ENCODE data around the gene LSG1. TPM values are rescaled to one million over a fixed set of nuclear protein-coding genes. Genes with fewer than 3 reads are reported as not detected.

The LSG1 gene
- total RNA-seq, 4 donors from 2014 or later: 19.9 to 35.0 (median 32.6) TPM

DNA sequence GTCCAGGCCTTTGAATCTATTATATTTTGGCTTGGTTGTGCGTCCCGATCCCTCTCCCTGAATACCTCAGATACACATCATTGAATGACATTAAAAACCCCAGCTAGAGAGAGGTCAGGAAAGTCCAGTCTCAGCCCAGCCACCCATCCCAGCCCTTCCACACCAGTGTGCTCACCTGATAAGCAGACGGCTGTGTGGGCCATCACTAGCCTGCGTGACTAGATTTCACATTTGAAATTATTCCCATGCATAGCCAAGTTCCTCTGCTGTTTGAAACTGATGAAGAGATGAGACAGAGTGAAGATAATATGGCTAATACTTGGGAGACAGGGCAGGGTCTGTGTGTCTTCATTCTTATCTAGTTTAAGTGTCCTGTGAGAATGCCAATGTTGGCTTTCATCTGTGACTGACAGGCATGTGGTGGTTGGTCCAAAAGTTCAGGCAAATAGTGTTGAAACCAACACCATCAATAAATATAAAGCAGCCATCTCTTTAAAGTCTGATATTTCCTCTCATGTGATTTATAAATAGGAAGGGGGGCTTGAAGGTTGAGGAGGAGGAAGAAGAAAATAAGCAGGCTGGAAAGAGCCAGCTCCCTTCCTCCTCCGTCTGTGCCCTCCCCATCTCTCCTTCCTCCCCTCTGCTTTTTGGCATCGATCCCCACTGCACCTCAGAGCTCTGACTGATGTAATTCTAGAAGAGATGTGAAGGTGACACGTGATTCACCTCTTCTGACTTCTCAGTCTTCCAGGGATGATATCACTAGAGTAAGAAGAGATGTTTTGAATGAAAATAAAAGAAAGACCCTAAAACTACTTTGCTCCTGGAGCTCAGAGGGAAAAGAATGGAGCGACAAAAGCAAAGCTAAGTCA lies 18.7 kb upstream of the LSG1 start:
- Histone ChIP-seq H3K27ac (replicated peaks in 1 of 4) (peak overlapping the region in 1 of 4 donors; percentile 85), H3K36me3 (no peaks in the 10 kb centered on the region), H3K9me3 (no peaks in the 10 kb centered on the region), H3K27me3 (no peaks in the 10 kb centered on the region), H3K4me3 (no peak overlapping the region), H3K4me1 (peaks cover 29 to 54% (median 45%) of the 10 kb centered on the region in 4 donors)
- 75% methylated on average over 8 of the region's 8 CpGs for WGBS
- no peak for DNase-seq (ENCODE audit: extremely low spot score)
- intact Hi-C loops (cut with DNase I): no loop called here
- TF ChIP-seq, protein P1, sequence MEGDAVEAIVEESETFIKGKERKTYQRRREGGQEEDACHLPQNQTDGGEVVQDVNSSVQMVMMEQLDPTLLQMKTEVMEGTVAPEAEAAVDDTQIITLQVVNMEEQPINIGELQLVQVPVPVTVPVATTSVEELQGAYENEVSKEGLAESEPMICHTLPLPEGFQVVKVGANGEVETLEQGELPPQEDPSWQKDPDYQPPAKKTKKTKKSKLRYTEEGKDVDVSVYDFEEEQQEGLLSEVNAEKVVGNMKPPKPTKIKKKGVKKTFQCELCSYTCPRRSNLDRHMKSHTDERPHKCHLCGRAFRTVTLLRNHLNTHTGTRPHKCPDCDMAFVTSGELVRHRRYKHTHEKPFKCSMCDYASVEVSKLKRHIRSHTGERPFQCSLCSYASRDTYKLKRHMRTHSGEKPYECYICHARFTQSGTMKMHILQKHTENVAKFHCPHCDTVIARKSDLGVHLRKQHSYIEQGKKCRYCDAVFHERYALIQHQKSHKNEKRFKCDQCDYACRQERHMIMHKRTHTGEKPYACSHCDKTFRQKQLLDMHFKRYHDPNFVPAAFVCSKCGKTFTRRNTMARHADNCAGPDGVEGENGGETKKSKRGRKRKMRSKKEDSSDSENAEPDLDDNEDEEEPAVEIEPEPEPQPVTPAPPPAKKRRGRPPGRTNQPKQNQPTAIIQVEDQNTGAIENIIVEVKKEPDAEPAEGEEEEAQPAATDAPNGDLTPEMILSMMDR (IDR thresholded peaks at IDR 0.05): no peak
- TF ChIP-seq POLR2AphosphoS5 (IDR thresholded peaks at IDR 0.05) (no peak), EP300 (IDR thresholded peaks at IDR 0.05) (no peak), POLR2A (IDR thresholded peaks at IDR 0.05; ENCODE audit: low read depth) (no peak)

DNA sequence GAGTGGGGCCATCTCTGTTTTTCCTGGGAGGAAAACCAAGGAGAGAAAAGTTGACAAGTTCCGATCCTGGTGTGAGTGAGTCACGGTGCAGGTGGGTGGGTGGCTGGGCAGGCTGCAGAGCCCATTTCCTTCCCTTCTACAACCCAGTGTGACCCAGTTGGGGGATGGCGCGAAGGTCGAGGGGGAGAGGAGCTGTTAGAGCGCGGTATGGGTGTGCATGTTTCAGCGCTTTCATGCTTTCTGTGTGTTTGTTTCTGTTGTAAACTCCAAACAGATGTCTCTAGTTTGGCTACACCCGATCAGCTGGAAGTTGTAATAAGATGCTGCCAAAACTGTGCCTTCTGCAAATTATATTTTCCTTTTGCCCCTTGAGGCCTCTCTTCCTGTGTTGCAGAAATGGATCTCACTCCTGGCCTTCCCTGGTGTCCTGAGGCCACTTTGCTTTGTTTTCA lies 17.5 kb upstream of the LSG1 start:
- TF ChIP-seq POLR2AphosphoS5 (IDR thresholded peaks at IDR 0.05) (peak; percentile 20 to 38), POLR2A (IDR thresholded peaks at IDR 0.05; ENCODE audit: low read depth) (no peak)
- DNase-seq (ENCODE audit: extremely low spot score): no peak
- no peaks in the 10 kb centered on the region for H3K36me3 ChIP-seq
- H3K27me3 ChIP-seq: no peaks in the 10 kb centered on the region
- intact Hi-C loops (cut with DNase I): loop anchor here (5.0 to 10.0 kb wide), 3 partner anchors 83 to 835 kb away; no protein-coding TSS in a partner anchor
- peaks cover 29 to 65% (median 54%) of the 10 kb centered on the region in 4 donors for H3K4me1 ChIP-seq
- H3K27ac ChIP-seq (replicated peaks in 1 of 4): peak overlapping the region; percentile 83 to 88 (median 84)
- H3K9me3 ChIP-seq: no peaks in the 10 kb centered on the region
- peak overlapping the region in 3 of 4 donors; percentile 73 to 82 (median 82) for H3K4me3 ChIP-seq
- 55% methylated on average over 9 of the region's 9 CpGs for WGBS

DNA sequence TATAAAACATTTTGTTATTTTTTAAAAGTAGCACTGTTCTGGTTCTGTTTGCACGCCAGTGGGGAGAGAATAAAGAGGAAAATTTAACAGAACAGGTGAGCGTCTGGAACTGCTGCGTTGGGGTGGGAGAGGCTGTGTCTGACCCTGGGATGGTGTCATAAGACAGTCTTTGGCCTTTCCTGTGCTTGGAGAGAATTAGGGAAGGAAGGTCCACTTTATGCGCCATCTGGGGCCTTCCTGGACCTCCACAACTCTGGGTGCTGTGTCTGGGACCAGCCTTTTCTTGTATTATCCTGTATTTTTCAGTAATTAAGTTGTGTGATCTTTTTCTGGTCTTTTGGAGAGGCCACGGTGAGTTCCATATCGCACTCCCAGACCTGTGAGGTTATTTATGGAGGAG lies 17.0 kb upstream of the LSG1 start:
- intact Hi-C loops (cut with DNase I): loop anchor here (5.0 to 10.0 kb wide), 3 partner anchors 83 to 836 kb away; no protein-coding TSS in a partner anchor

DNA sequence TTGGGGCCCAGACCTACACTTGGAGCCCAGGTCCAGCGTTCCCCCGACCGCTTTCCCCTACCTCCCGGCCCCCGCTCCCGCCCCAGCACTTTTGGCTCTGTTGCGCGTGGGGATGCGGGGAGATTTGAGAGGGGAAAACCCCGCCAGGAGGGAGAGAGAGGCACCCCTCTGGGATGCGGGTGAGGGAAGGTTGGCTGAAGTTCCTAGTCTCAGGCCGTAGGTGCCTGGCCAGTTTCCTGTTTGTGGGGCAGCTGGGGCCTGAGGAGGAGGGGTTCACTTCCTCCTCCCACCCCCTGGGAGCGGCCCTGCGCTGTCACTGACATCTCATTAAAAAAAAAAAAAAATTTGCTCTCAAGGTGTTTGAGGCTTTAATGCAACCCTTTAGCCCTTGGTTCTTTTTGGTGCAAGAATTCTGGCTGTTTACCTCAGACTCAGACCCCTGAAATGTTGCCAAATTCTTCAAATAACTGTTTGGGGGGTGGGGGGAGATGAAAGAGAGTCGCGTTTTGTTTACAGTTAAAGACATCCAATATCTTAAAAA lies 16.3 kb upstream of the LSG1 start:
- H3K27ac ChIP-seq (replicated peaks in 1 of 4): peak overlapping the region; percentile 83 to 88 (median 84)
- peaks cover 31 to 67% (median 54%) of the 10 kb centered on the region in 4 donors for H3K4me1 ChIP-seq
- 21% methylated on average over 16 of the region's 16 CpGs for WGBS
- no peak for DNase-seq (ENCODE audit: extremely low spot score)
- H3K36me3 ChIP-seq: no peaks in the 10 kb centered on the region
- H3K27me3 ChIP-seq: no peaks in the 10 kb centered on the region
- intact Hi-C loops (cut with DNase I): loop anchor here (5.0 to 10.0 kb wide), 3 partner anchors 84 to 837 kb away; no protein-coding TSS in a partner anchor
- peak overlapping the region; percentile 73 to 82 (median 82) for H3K4me3 ChIP-seq
- H3K9me3 ChIP-seq: no peaks in the 10 kb centered on the region
- no peak for TF ChIP-seq POLR2AphosphoS5 (IDR thresholded peaks at IDR 0.05)
- no peak for TF ChIP-seq EP300 (IDR thresholded peaks at IDR 0.05)
- TF ChIP-seq, protein P1 (IDR thresholded peaks at IDR 0.05): no peak
- no peak for TF ChIP-seq POLR2A (IDR thresholded peaks at IDR 0.05; ENCODE audit: low read depth)

More for the DNA sequence above, 17.0 kb upstream of the LSG1 start:
- peak overlapping the region; percentile 73 to 82 (median 82) for H3K4me3 ChIP-seq
- peaks cover 29 to 65% (median 54%) of the 10 kb centered on the region in 4 donors for H3K4me1 ChIP-seq
- H3K9me3 ChIP-seq: no peaks in the 10 kb centered on the region
- TF ChIP-seq, protein P1 (IDR thresholded peaks at IDR 0.05): no peak
- H3K27me3 ChIP-seq: no peaks in the 10 kb centered on the region
- WGBS: 54% methylated on average over 6 of the region's 6 CpGs
- peak overlapping the region; percentile 83 to 88 (median 84) for H3K27ac ChIP-seq (replicated peaks in 1 of 4)
- H3K36me3 ChIP-seq: no peaks in the 10 kb centered on the region
- no peak for DNase-seq (ENCODE audit: extremely low spot score)

DNA sequence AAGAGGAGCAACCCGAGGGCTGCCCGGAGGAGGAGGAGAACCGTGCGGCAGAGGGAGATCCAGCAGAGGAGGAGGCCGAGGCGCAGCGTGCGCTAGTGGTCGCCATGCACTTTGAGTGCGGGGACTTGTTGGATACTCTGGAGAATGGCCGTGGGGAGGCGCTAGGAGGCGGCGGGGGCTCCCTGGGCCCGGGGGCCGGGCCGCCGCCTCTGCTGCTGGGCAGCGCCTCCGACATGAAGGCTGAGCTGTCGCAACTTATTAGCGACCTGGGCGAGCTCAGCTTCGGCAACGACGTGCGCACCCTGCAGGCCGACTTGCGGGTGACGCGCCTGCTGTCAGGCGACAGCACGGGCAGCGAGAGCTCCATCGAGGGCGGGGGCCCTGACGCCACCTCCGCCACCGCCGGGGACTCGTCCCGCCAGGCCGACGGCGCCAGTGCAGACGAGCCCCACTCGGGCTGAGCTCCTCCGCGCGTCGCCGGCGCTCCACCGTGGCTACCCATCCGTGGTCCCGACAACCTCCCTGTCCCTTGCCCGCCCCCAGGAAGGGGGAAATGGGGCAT lies 15.7 kb upstream of the LSG1 start:
- Histone ChIP-seq H3K36me3 (no peaks in the 10 kb centered on the region), H3K27ac (replicated peaks in 1 of 4) (peak overlapping the region; percentile 83 to 88 (median 84)), H3K27me3 (no peaks in the 10 kb centered on the region), H3K4me1 (peaks cover 37 to 73% (median 58%) of the 10 kb centered on the region in 4 donors), H3K9me3 (no peaks in the 10 kb centered on the region), H3K4me3 (peak overlapping the region; percentile 73 to 82 (median 82))
- DNase-seq (ENCODE audit: extremely low spot score): no peak
- intact Hi-C loops (cut with DNase I): loop anchor here (5.0 to 10.0 kb wide), 3 partner anchors 85 to 837 kb away; no protein-coding TSS in a partner anchor
- WGBS: 19% methylated on average over 27 of the region's 57 CpGs
- TF ChIP-seq, protein P1 (IDR thresholded peaks at IDR 0.05): peak; percentile 23 to 43 (median 42)
- TF ChIP-seq EP300 (IDR thresholded peaks at IDR 0.05): no peak
- peak; percentile 56 to 72 for TF ChIP-seq POLR2AphosphoS5 (IDR thresholded peaks at IDR 0.05)
- no peak for TF ChIP-seq POLR2A (IDR thresholded peaks at IDR 0.05; ENCODE audit: low read depth)
